Gastrocnemius medialis (tissue), 4 donors: ENCODE measurements around the gene ANKRD2. TPM values are rescaled to one million over a fixed set of nuclear protein-coding genes. Genes with fewer than 3 reads are reported as not detected.

Experiments
- ATAC-seq, 2 donors: fragments of 150-250 bp; one replicate each; pipeline ENCODE4 v1.9.1; 2016
- DNase-seq, 2 donors: peaks; one replicate each; pipeline ENCODE4 v3.0.0-alpha.2; 2019
- H3K27ac ChIP-seq, 4 donors: fragments of 200-600 bp; sonication (generic); 1 replicate in 1 of 4; 2 replicates in 3 of 4; pipeline ENCODE4 v1.5.1; 2016 to 2018; ENCODE audit warnings: mild to moderate bottlenecking in 2 of 4, moderate library complexity in 1 of 4
- H3K27me3 ChIP-seq, 3 donors: fragments of 200-600 bp; sonication (generic) in 2 of 3; 1 replicate in 1 of 3; 2 replicates in 2 of 3; pipeline versions ENCODE4 v1.5.1 to v1.6.0; 2016 to 2019; ENCODE audit warnings: mild to moderate bottlenecking in 1 of 3, moderate library complexity in 1 of 3
- H3K36me3 ChIP-seq, 2 donors: fragments of 200-600 bp; sonication (generic) in 1 of 2; one replicate each; pipeline ENCODE4 v1.5.1; 2017 to 2018
- H3K4me1 ChIP-seq, 2 donors: fragments of 200-600 bp; sonication (generic) in 1 of 2; one replicate each; pipeline ENCODE4 v1.5.1; 2016 to 2017; ENCODE audit warnings: mild to moderate bottlenecking in 2 of 2
- H3K4me3 ChIP-seq, 4 donors: fragments of 200-600 bp; sonication (generic) in 3 of 4; 1 replicate in 1 of 4; 2 replicates in 3 of 4; pipeline ENCODE4 v1.5.1; 2016 to 2019; ENCODE audit warnings: mild to moderate bottlenecking in 2 of 4
- H3K9me3 ChIP-seq, 3 donors: fragments of 200-600 bp; sonication (generic) in 2 of 3; 1 replicate in 1 of 3; 2 replicates in 2 of 3; pipeline ENCODE4 v1.5.1; 2016 to 2019
- CTCF ChIP-seq, 5 experiments: fragments of 450-650 bp in 3 of 5; fragments of 200-600 bp in 2 of 5; sonication (generic) in 2 of 5; IDR thresholded peaks in 4 of 5; conservative IDR thresholded peaks in 1 of 5; 1 replicate in 4 of 5; 2 replicates in 1 of 5; pipeline ENCODE4 v1.5.1; 2016 to 2019; ENCODE audit warnings: antibody characterized with exemption in 5 of 5, mild to moderate bottlenecking in 3 of 5, moderate library complexity in 3 of 5
- POLR2A ChIP-seq, 2 donors: fragments of 450-650 bp; IDR thresholded peaks; one replicate each; pipeline ENCODE4 v1.6.1; 2017; ENCODE audit warnings: antibody characterized with exemption in 2 of 2, mild to moderate bottlenecking in 2 of 2, moderate library complexity in 2 of 2
- in situ Hi-C, 4 donors: fragments of 200-750 bp; cut with MboI; loops; one replicate each; pipeline versions ENCODE4 v1.15.0 to v1.8.0; 2017; ENCODE audit warnings: low sequenced_read_pairs in 4 of 4
- intact Hi-C: fragments of 100-400 bp; cut with DNase I; formaldehyde crosslinking; loops from one replicate; pipeline ENCODE4 v1.15.1; 2023; ENCODE audit warnings: low total_unique reads
- total RNA-seq, 4 donors: library from RNA; depleted of rRNA; stranded (reverse); fragments of >200 nt; gene quantifications; one replicate each; pipeline versions ENCODE4 v1.1.0 to v1.2.3, GENCODE V29; 2016

The ANKRD2 gene
- total RNA-seq, 4 donors from 2014 or later, result 105 to 1,024 (median 853) TPM

- H3K36me3 ChIP-seq, result no peaks in the 10 kb centered on the region
- DNase-seq (no peak), ATAC-seq (no peak)
- peaks cover 60 to 77% of the 10 kb centered on the region in 2 donors for H3K4me1 ChIP-seq
- no peak overlapping the region for H3K4me3 ChIP-seq
- intact Hi-C loops (no loop called here), in situ Hi-C loops (no loop called here)
- no peak for TF ChIP-seq POLR2A (IDR thresholded peaks at IDR 0.05)
- no peak for TF ChIP-seq CTCF (IDR thresholded peaks at IDR 0.05 in 4 of 5, conservative IDR thresholded peaks at IDR 0.05 in 1 of 5)
- no peaks in the 10 kb centered on the region for H3K9me3 ChIP-seq
- H3K27ac ChIP-seq, result peak overlapping the region; percentile 88 to 94 (median 92)
- no peaks in the 10 kb centered on the region for H3K27me3 ChIP-seq
These were observed 26.7 kb downstream of the ANKRD2 start for GRCh38 chr10:97599272-97599619.

GRCh38 chr10:97600616-97601015, 28.0 kb downstream of the ANKRD2 start:
- peak overlapping the region; percentile 88 to 94 (median 92) for H3K27ac ChIP-seq
- in situ Hi-C loops, result no loop called here
- no peaks in the 10 kb centered on the region for H3K27me3 ChIP-seq
- DNase-seq (no peak), ATAC-seq (no peak)
- no peaks in the 10 kb centered on the region for H3K36me3 ChIP-seq
- H3K4me3 ChIP-seq, result peak overlapping the region in 1 of 4 donors; percentile 41
- TF ChIP-seq CTCF (IDR thresholded peaks at IDR 0.05 in 4 of 5, conservative IDR thresholded peaks at IDR 0.05 in 1 of 5) (no peak), POLR2A (IDR thresholded peaks at IDR 0.05) (no peak)
- H3K9me3 ChIP-seq, result no peaks in the 10 kb centered on the region
- H3K4me1 ChIP-seq, result peaks cover 56 to 70% of the 10 kb centered on the region in 2 donors
- intact Hi-C loops, result no loop called here

GRCh38 chr10:97601268-97602215, 29.0 kb downstream of the ANKRD2 start:
- in situ Hi-C loops, result no loop called here
- intact Hi-C loops, result no loop called here
- Histone ChIP-seq H3K4me3 (peak overlapping the region; percentile 15 to 41 (median 34)), H3K36me3 (no peaks in the 10 kb centered on the region), H3K27me3 (no peaks in the 10 kb centered on the region), H3K27ac (peak overlapping the region; percentile 88 to 94 (median 92)), H3K9me3 (no peaks in the 10 kb centered on the region), H3K4me1 (peaks cover 47 to 61% of the 10 kb centered on the region in 2 donors)
- TF ChIP-seq POLR2A (IDR thresholded peaks at IDR 0.05), result no peak
- TF ChIP-seq CTCF (IDR thresholded peaks at IDR 0.05 in 4 of 5, conservative IDR thresholded peaks at IDR 0.05 in 1 of 5), result peak in 1 of 5 experiments; percentile 28
- DNase-seq (peak; percentile 53 to 79), ATAC-seq (peak; percentile 58 to 72)

GRCh38 chr10:97607095-97607636, 34.6 kb downstream of the ANKRD2 start:
- Histone ChIP-seq H3K4me3 (no peak overlapping the region), H3K27ac (no peak overlapping the region), H3K9me3 (no peaks in the 10 kb centered on the region), H3K4me1 (peaks cover 28 to 32% of the 10 kb centered on the region in 2 donors), H3K27me3 (no peaks in the 10 kb centered on the region), H3K36me3 (no peaks in the 10 kb centered on the region)
- no peak for ATAC-seq
- TF ChIP-seq CTCF (IDR thresholded peaks at IDR 0.05 in 4 of 5, conservative IDR thresholded peaks at IDR 0.05 in 1 of 5) (no peak), POLR2A (IDR thresholded peaks at IDR 0.05) (no peak)
- intact Hi-C loops (no loop called here), in situ Hi-C loops (no loop called here)
- DNase-seq, result no peak
